B cell (primary cell): Measurements from ENCODE around the gene POT1.

Experiments
- CTCF ChIP-seq: fragments of 200-600 bp; IDR thresholded peaks from one replicate; pipeline ENCODE4 v1.8.0; 2022; ENCODE audit warnings: antibody characterized with exemption, mild to moderate bottlenecking
- EZH2 ChIP-seq: IDR thresholded peaks from 2 replicates; pipeline ENCODE4 v1.6.1; 2012; ENCODE audit warnings: borderline replicate concordance, low read depth, mild to moderate bottlenecking, moderate library complexity, low read length; ENCODE audit not compliant: insufficient read depth, poor library complexity, severe bottlenecking

- TF ChIP-seq CTCF (no peak), EZH2 (no peak)
Observed at GRCh38 chr7:124857672-124858235, 71.9 kb downstream of the POT1 start.
